GM18511 (cell line): Measurements from ENCODE around the gene SLC5A1.
"Not testable (repeated sequence)": the region's sequence is repeated elsewhere in the genome, so short reads cannot be mapped to it uniquely, and the experiment has no call there.

Experiments
- ATAC-seq: cut with Tn5 transposase; IDR thresholded peaks from one replicate; pipeline ENCODE4 v1.9.1; 2021; ENCODE audit warnings: mild to moderate bottlenecking, moderate library complexity; ENCODE audit not compliant: unreplicated experiment

The SLC5A1 gene

DNA sequence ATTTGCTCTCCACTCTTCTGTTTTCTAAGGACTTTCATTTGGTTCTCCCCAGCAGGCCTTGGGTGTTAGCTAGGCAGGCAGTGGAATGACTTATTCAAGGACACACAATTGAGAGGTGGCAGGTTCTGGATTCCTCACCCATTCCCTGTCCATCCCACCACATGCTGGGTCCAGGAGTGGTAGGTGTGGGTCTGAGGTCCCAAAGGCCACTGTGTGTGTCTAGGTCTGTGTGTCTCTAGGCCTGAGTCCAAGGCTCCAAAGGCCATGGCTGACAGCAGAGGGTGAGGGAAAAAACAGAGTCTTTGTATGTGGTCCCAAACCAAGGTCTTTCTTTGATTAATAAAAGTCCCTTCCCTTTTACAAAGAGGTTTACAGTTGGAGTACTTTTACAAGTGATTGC lies 40.8 kb downstream of the SLC5A1 start:
- ATAC-seq: no peak

DNA sequence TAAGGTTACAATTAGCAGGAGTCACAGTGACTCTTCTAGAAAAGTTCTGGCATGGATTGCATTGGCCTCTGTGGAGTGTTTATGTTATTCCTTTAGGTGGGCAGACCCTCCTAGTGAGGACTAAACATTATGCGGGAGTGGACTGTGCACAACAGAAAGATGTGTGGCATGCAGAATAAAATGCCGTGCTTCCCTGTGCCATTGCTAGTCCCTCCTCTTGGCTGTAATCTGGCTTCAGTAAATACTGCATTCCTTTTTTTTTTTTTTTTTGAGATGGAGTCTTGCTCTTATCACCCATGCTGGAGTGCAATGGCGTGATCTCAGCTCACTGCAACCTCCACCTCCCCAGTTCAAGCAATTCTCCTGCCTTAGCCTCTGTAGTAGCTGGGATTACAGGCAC lies 45.0 kb downstream of the SLC5A1 start:
- no peak for ATAC-seq

DNA sequence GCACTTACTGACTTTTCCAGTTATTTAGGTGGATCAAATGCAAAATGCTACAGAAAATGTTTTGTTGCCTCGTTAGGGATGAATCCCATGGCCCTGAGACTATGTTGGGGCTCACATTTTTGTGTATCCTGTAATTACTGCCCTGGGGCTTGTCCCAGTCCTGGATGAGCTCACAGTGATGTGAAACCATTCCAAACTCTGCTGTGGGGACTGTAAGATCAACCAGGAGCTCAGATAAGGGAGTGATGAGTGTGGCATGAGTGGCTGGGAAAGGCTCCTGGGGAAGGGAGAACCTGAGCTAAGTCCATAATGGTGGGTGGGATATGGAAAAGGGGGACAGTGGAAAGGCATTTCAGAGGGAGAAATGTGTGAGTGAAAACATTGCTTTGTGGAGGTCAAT lies 54.0 kb downstream of the SLC5A1 start:
- ATAC-seq: no peak

DNA sequence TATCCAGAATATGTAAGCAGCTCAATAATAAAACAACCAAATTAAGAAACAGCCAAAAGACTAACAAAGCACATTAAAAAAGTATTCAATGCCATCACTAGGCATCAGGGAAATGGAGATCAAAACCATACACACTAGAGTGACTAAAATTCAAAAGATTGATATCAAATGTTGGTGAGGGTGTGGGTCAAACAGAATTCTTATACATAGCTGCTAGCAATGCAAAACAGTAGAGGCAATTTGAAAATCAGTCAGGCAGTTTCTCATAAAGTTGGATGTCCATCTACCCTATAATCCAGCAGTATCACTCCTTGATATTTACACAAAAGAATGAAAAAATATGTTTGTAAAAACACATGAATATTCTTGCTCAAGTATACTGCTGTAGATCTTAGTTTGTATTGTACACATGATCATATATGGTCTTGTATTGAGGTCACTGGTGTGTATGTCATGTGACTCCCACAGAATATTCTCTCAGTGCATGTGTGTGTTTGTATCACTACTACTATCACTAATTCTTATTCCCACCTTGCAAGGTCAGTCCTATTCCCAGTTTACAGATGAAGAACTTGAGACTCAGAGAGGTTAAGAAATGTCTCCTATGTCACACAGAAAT lies 54.9 kb downstream of the SLC5A1 start:
- ATAC-seq: no peak

DNA sequence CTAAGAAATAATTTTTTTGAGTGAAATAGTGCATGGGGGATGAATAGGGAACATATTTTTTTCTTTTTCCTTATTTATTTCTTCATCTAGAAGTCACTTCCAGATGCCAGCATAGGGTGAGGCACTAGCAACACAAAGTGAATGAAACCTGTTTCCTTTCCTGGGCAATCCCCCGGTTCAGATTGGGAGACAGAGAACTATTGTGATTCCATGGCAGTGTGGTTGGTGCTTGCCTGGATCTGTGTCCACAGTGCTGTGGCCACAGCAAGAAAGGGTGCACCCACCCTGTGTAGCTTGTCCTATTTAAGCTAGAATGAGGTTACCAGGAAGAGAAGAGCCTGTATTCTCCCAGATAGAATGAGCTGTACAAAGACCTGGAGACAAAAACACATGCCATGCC lies 57.6 kb downstream of the SLC5A1 start:
- ATAC-seq: no peak

DNA sequence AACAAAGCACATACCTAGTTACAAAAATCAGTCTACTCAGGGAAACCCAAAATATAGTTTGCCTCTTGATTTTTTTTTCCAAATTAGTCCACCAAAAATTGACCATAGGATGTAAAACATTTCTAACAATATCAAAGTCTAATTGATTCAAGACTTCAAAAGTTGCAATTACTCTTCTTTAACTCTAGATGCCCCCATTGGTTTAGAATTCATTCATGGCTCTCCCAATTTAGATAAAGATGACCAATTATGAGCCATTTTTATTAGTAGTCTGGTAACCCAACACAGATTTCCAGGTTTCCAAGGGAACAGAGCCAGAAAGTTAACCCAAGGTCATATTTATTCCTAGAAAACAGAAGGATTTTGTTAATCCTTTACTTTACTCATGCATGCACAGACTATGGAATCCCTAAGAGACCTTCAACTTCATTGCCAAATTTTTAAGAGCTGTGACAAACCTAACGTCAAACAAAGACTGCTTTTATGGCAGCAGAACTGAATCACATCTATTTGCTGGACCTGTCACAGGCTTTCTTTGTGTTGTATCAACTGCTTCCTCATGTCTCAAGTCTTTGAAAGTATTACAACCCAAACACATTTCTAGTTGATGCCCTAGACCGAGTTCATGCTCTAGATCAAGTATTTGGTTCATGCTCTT lies 60.7 kb downstream of the SLC5A1 start:
- ATAC-seq: no peak

DNA sequence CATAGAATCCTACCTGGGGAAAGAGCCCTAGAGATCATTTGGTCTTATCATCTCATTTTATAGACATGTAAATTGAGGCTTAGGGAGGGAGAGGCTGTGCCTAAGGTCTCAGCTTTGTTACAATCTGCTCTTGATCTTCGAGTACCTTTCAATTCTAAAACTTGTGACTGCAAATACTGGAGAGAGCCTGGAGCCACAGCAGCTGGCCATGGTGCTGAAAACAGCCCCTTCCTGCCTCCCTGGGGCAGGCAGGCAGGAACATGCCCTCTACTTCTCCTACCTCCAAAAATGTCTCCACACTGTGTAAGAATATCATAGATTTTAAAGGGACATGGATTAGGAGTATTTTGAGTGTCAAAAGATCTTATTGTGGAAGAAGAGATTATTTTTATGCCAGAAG lies 63.9 kb downstream of the SLC5A1 start:
- no peak for ATAC-seq

DNA sequence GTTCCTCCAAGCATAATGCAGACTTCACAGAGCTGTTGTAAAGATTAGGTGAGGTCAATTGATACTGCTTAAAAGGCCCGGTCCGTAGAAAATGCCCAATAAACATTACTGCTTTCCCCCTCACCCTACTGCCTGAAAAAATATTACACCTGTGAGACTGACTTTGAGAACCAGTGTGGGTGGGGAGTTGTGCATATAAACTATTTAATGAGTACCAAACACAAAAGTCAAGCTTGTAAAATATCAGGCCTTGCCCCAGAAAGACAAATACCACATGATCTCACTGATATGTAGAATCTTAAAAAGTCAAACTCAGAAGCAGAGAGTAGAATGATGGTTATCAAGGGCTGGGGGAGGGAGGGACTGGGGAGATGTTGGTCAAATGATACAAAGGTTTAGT lies 69.3 kb downstream of the SLC5A1 start:
- ATAC-seq: no peak

DNA sequence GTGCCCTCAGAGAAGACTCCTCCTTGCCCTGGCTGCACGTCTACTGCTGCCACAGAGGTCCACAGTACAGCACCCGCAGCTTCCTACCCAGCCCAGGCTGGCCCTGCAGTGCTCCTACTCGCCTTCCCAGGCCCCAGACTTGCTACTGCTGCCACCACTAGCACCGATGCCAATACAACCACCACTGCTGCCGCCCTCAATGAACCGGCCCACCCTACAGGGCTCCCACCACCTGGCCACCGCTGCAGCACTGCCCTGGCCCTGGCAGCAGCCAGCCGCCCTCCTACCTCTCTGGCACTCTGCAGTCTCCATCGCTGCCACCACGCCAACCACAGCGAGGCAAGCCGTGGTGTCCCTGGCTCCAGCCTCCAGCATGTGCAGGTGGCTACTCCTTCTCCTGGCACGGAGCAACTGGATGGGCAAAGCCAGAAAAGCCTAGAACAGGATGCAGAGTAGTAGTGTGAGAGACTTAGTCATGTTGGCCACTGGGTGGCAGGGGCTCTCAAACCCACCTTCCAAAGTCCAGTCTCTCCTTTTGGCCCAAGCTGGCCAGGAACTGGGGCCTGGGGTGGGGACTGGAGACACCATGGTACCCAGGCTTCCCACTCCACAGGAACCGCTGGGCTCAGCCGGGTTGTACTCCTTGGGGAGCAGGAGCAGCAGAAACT lies 76.6 kb downstream of the SLC5A1 start:
- no peak for ATAC-seq

DNA sequence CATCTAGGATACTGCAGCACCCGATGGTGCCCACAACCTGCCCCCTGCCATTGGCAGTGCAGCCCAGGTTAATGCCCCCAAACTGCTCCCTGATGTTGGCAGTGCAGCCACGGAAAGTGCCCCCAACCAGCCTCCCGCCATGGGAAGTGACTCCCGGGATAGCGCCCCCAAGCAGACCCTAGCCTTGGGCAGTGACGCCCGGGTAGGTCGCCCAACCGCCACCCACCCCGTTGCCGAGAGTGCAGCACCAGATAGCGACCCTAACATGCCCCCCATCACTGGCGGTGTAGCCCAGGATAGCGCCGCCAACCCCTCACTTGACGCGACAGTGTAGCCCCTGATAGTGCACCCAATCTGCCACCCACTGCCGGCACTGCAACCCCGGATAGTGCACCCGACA lies 77.5 kb downstream of the SLC5A1 start:
- ATAC-seq: no peak

DNA sequence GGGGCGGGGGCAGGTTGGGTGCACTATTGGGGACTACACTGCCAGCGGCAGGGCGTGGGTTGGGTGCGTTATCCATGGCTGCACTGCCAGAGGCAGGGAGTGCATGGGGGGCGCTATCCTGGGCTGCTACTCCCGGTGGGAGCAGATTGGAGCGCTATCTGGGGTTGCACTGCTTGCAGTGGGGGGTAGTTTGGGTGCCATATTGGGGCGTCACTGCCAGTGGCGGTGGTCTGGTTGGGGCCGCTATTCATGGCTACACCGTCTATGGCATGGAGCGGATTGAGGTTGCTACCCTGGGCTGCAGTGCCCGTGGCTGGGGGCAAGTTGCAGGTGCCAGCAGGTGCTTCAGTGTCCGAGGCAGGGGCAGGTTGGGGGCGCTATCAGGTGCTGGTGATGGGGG lies 79.8 kb downstream of the SLC5A1 start:
- no peak for ATAC-seq

DNA sequence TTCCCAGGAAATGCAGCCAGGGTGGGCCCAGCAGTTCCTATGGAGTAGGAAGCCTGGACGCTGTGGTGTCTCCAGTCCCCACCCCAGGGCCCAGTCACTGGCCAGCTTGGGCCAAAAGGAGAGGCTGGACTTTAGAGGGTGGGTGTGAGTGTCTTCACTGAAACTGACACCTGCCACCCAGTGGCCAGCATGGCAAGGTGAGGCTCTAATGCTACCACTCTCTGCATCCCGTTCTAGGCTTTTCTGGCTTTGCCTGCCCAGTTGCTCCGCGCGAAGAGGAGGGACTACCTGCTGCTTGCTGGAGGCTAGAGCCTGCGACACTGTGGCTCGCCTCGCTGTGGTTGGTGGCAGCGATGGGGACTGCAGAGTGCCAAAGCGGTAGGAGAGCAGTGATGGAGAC lies 80.6 kb downstream of the SLC5A1 start:
- no peak for ATAC-seq

DNA sequence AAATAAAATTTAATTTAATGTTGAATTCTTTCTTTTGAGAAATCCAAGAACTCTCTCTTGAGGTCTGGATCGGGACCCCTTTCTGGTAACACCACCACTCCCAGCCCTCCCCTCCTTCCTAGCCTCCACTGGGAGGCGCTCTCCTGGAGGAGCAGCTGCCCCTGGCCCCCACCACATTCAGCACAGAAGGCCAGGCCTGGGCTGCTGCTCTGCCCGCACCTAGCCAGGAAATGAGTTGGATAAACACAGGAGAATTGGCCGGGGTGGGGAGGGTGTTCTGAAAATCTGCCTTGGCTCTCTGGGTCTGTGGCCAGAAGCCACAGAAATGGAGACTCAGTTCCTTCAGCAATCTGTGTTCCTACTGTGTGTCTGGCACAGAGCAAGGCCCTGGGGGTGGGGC lies 84.8 kb downstream of the SLC5A1 start:
- no peak for ATAC-seq

DNA sequence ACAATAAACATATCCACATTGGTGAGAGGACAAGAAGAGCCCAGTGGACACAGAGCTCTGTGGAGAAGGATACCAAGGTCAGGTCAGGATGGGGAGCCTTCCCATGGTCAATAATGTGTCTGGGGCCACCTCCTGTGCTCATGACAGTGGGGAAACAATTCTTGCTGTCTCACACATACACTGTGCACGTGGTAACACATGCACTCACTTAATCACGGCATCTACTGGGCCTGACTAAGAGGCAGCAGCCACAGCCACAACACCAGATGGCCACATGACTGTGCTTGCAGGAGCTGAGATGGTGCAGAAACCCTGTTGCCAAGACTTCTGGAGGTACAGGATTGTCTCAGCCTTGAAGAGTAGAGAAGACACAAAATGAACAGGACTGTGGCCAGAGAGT lies 87.4 kb downstream of the SLC5A1 start:
- no peak for ATAC-seq

DNA sequence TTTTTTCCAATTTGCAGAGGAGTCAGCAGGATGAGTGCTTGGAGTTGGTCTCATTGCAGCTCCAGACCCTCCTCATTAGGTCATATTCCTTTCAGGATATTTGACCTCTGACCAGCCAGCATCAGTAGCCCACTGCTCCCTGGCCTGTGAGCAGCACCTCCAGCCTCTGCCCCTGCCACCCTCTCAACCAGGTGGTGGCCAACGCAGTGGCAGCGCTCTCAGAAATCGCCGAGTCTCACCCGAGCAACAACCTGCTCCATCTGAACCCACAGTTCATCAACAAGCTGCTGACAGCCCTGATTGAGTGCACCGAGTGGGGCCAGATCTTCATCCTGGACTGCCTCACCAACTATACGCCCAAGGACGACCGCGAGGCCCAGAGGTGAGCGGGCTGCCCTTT lies 89.1 kb downstream of the SLC5A1 start:
- no peak for ATAC-seq

DNA sequence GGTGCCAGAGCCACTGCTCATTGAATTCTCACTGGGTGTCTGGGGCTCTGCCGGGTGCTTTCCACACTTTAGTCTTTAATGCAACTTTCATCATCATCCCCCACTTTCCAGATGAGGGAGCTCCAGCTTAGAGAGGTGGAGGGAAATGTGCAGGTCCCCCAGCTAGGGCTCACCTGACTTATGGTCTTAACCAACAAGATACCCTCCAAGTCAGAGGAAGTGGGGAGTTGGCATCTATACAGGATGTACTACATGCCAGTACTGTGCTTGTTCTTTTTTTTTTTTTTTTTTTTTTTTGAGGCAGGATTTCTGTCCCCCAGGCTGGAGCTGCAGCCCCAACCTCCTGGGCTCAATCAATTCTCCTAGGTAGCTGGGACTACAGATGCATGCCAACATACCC lies 89.7 kb downstream of the SLC5A1 start:
- ATAC-seq: no peak

DNA sequence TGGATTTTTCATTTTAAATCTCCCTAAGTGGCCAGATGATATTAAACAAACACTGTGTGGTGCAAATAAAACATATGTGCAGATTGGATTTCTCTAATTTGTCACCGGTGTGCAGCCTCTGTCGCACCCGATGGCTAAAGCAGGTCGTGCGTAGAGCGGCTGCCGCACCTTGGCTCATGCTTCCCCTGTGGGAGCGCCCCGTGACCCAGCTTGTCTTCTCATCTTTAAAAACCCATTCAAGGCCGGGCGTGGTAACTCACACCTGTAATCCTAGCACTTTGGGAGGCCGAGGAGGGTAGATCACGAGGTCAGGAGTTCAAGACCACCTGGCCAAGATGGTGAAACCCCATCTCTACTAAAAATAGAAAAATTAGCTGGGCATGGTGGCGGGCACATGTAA lies 91.7 kb downstream of the SLC5A1 start:
- ATAC-seq: not testable (repeated sequence)

DNA sequence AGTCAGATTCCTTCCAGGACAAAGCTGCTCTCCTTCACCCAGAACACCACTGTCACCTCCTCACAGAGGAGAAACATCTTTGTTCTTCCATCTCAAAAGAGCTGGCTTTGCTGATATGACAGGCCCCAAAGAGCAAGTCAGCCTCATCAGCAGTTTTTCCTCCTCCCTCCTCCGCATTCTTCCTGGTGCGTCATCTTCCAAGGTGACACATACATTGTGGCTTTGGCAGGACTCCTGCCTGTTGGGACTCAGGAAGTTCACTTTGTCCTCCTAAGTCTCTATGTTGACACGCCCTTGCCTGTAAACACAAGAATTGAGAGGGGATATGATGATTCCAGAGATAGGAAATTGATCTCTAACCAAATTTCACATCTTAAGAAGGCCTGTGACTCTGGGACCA lies 92.9 kb downstream of the SLC5A1 start:
- ATAC-seq: not testable (repeated sequence)

DNA sequence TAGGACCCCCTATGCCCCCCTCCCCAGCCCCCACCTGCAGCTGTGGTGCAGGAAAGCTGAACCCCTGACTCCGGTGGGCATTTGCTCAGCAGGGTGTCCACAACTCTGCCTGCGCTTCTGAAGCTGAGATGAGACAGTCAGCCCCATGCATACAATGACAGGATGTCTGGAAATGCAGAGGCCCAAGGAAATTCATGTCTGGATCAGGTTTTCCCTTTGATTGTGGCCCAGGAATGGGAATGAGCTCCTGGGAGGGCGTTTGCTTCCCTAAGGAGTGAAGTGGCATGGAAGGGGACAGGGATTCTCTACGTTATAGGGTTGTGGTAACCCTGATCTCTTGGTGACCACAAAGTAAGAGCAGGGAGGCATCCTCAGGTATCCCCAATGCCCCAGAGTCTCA lies 93.8 kb downstream of the SLC5A1 start:
- ATAC-seq: not testable (repeated sequence)

DNA sequence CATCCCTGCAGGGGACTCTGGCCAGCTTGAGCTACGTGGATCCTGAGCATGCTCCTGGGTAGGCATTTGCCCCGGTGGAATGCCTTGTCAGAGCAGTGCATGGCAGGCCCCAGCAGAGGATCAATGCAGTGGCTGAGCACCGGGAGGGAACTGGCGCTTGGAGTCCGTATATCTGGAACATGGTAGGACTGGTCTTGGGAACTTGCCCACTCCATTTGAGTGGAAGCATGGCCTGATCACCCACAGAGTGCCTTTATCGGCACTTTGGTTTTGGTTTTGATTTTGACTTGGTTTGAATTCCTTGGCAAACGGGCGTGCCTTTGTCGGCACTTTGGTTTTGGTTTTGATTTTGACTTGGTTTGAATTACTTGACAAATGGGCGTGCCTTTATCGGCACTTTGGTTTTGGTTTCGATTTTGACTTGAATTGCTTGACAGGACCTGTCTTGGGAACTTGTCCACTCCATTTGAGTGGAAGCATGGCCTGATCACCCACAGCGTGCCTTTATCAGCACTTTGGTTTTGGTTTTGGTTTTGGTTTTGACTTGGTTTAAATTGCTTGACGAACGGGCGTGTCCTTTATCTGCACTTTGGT lies 94.8 kb downstream of the SLC5A1 start:
- ATAC-seq: not testable (repeated sequence)

DNA sequence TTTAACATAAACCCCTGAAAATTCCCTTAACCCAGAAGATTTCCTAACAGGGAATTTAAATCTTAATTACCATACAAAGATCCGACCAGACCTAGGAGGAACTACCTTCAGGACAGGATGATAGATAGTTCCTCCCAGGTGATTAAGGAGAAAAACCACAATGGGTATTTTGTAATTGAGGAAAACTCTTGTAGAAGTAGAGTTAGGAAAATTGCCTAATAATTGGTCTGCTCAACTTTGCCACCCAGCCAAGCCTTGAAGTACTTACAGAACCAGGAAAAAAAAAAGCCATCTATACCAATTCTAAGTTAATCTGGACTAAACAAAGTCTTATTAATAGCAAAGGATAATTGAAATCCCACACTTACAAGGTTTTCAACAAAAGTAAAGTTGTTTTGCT lies 95.5 kb downstream of the SLC5A1 start:
- ATAC-seq: not testable (repeated sequence)

DNA sequence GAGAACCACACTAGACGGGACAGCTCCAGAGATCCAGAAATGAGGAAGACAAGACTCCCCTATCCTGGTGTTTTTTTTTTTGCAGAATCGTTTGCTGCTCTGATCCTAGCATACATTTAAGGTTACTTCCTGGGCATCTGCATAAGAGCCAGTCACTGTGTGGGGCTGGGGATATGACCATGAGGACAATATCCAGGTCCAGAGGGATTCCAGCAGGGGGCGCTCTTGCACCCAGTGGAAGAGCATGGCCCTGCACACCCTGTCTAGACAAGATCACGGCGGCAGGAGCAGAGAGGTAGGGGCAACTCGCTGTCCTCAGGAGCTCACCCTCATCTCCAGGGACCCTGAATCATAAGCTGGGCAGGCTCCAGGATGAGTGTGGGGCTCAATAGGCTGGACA lies 97.6 kb downstream of the SLC5A1 start:
- ATAC-seq: not testable (repeated sequence)
